Activated CD4-positive, CD25-positive, alpha-beta regulatory T cell (primary cell): ENCODE data around the gene ASCC3.
"Not testable (repeated sequence)": the region's sequence is repeated elsewhere in the genome, so short reads cannot be mapped to it uniquely, and the experiment has no call there.

Source experiments
- DNase-seq, 4 experiments: peaks; one replicate each; lab custom pipeline; 2025; lab: John Stamatoyannopoulos, UW

ASCC3 gene

GRCh38 chr6:100663219-100663863, 217.8 kb downstream of the ASCC3 start:
- no peak for DNase-seq

- no peak for DNase-seq
Observed at GRCh38 chr6:100662264-100662663, 218.9 kb downstream of the ASCC3 start.

- DNase-seq, result no peak
Observed at GRCh38 chr6:100658486-100658885, 222.6 kb downstream of the ASCC3 start.

- no peak for DNase-seq
Observed at GRCh38 chr6:100657678-100658330, 223.3 kb downstream of the ASCC3 start.

GRCh38 chr6:100641147-100641546, 240.0 kb downstream of the ASCC3 start:
- DNase-seq, result not testable (repeated sequence)

- DNase-seq, result no peak
Observed at GRCh38 chr6:100633096-100633777, 247.9 kb downstream of the ASCC3 start.

GRCh38 chr6:100630536-100630935, 250.6 kb downstream of the ASCC3 start:
- DNase-seq, result no peak

- DNase-seq, result no peak
Observed at GRCh38 chr6:100627911-100628758, 253.0 kb downstream of the ASCC3 start.

- no peak for DNase-seq
Observed at GRCh38 chr6:100626721-100627120, 254.4 kb downstream of the ASCC3 start.

- DNase-seq, result no peak
Observed at GRCh38 chr6:100622907-100623692, 258.0 kb downstream of the ASCC3 start.

GRCh38 chr6:100620085-100620840, 260.9 kb downstream of the ASCC3 start:
- no peak for DNase-seq

GRCh38 chr6:100618351-100618671, 262.8 kb downstream of the ASCC3 start:
- DNase-seq, result no peak

GRCh38 chr6:100617633-100618350, 263.3 kb downstream of the ASCC3 start:
- DNase-seq, result no peak

- no peak for DNase-seq
Observed at GRCh38 chr6:100614933-100615332, 266.2 kb downstream of the ASCC3 start.

- no peak for DNase-seq
Observed at GRCh38 chr6:100614386-100614785, 266.7 kb downstream of the ASCC3 start.

- DNase-seq, result no peak
Observed at GRCh38 chr6:100613656-100614055, 267.5 kb downstream of the ASCC3 start.

GRCh38 chr6:100612094-100612493, 269.0 kb downstream of the ASCC3 start:
- DNase-seq, result no peak

GRCh38 chr6:100599088-100599770, 281.9 kb downstream of the ASCC3 start:
- DNase-seq, result no peak

- no peak for DNase-seq
Observed at GRCh38 chr6:100595456-100595855, 285.7 kb downstream of the ASCC3 start.

GRCh38 chr6:100593522-100593921, 287.6 kb downstream of the ASCC3 start:
- DNase-seq, result no peak
